C4-2B (cell line): Measurements from ENCODE around the gene UBN1.

Source experiments
- CTCF ChIP-seq: fragments of 450-650 bp; conservative IDR thresholded peaks from 2 replicates; pipeline ENCODE4 v1.5.1; 2017; ENCODE audit warnings: mild to moderate bottlenecking
- ZFX ChIP-seq: fragments of 450-650 bp; IDR thresholded peaks from 2 replicates; pipeline ENCODE4 v1.6.1; 2017

GRCh38 chr16:4882633-4883285 lies 35.5 kb downstream of the UBN1 start:
- no peak for TF ChIP-seq CTCF
- TF ChIP-seq ZFX, result no peak
